CD8-positive, alpha-beta memory T cell (primary cell): ENCODE results near the gene SNHG17. TPM values are rescaled to one million over a fixed set of nuclear protein-coding genes. Genes with fewer than 3 reads are reported as not detected.
"Not testable (repeated sequence)": the region's sequence is repeated elsewhere in the genome, so short reads cannot be mapped to it uniquely, and the experiment has no call there.

Experiments used
- CTCF ChIA-PET: fragments of 350-600 bp; sonication (Branson Sonifier 250); formaldehyde crosslinking; loops from one replicate; lab custom pipeline; 2021; ENCODE audit warnings: antibody characterized with exemption; lab: Charles Lee
- POLR2A ChIA-PET: fragments of 350-600 bp; sonication (Branson Sonifier 250); formaldehyde crosslinking; loops from one replicate; lab custom pipeline; 2021; ENCODE audit warnings: antibody characterized with exemption; lab: Charles Lee
- DNase-seq, 5 donors: peaks; one replicate each; pipeline versions ENCODE4 v3.0.0 to v3.0.0-alpha.2; 2020 to 2022; ENCODE audit warnings: mixed read lengths in 1 of 5
- H3K27ac ChIP-seq: one replicate; pipeline ENCODE4 v1.7.0; 2013; ENCODE audit warnings: low read depth, mild to moderate bottlenecking, low read length, moderate library complexity
- H3K27me3 ChIP-seq: 2 replicates; pipeline ENCODE4 v1.7.0; 2013; ENCODE audit warnings: low read length, mild to moderate bottlenecking; ENCODE audit not compliant: insufficient read depth, poor library complexity, severe bottlenecking
- H3K36me3 ChIP-seq: 2 replicates; pipeline ENCODE4 v1.7.0; 2013; ENCODE audit warnings: mild to moderate bottlenecking, low read length, moderate library complexity; ENCODE audit not compliant: insufficient read depth
- H3K4me1 ChIP-seq: 2 replicates; pipeline ENCODE4 v1.7.0; 2013; ENCODE audit warnings: mild to moderate bottlenecking, low read length, moderate library complexity; ENCODE audit not compliant: insufficient read depth
- H3K4me3 ChIP-seq: 2 replicates; pipeline ENCODE4 v1.7.0; 2013; ENCODE audit warnings: mild to moderate bottlenecking, low read length
- H3K9me3 ChIP-seq: 2 replicates; pipeline ENCODE4 v1.7.0; 2013; ENCODE audit warnings: mild to moderate bottlenecking, low read length
- H3K27ac Mint-ChIP-seq, 8 donors: one replicate each; pipeline ENCODE4 v1.8.0; 2020 to 2021; ENCODE audit warnings: mixed read lengths in 8 of 8, mild to moderate bottlenecking in 6 of 8, inconsistent platforms in 3 of 8, moderate library complexity in 3 of 8
- H3K27me3 Mint-ChIP-seq, 2 donors: one replicate each; pipeline ENCODE4 v1.8.0; 2020 to 2021; ENCODE audit warnings: mixed read lengths in 2 of 2, mild to moderate bottlenecking in 1 of 2, moderate library complexity in 1 of 2
- H3K36me3 Mint-ChIP-seq, 3 donors: one replicate each; pipeline ENCODE4 v1.8.0; 2020 to 2021; ENCODE audit warnings: mixed read lengths in 3 of 3, inconsistent platforms in 1 of 3, mild to moderate bottlenecking in 1 of 3
- H3K4me1 Mint-ChIP-seq, 3 donors: one replicate each; pipeline ENCODE4 v1.8.0; 2020 to 2021; ENCODE audit warnings: mixed read lengths in 3 of 3, inconsistent platforms in 1 of 3, mild to moderate bottlenecking in 1 of 3
- H3K4me3 Mint-ChIP-seq, 7 donors: one replicate each; pipeline ENCODE4 v1.8.0; 2020 to 2021; ENCODE audit warnings: mixed read lengths in 7 of 7, mild to moderate bottlenecking in 6 of 7, moderate library complexity in 4 of 7, inconsistent platforms in 2 of 7
- H3K9me3 Mint-ChIP-seq, 5 donors: one replicate each; pipeline ENCODE4 v1.8.0; 2020 to 2022; ENCODE audit warnings: mixed read lengths in 5 of 5, mild to moderate bottlenecking in 3 of 5, moderate library complexity in 2 of 5, inconsistent platforms in 1 of 5
- polyA plus RNA-seq: library from polyadenylated mRNA; unstranded; fragments of 300-500 nt; fragmentation: Illumina TruSeq; gene quantifications from one replicate; pipeline ENCODE4 v1.2.3, GENCODE V29; 2021
- total RNA-seq, 2 experiments: library from RNA; stranded (reverse); gene quantifications; one replicate each; pipeline ENCODE4 v1.2.3, GENCODE V29; 2021

SNHG17 gene
- total and polyA plus RNA-seq, 3 experiments from 2014 or later, result 107 to 216 (median 211) TPM

- CTCF ChIA-PET, result no interaction called here
- H3K9me3 Mint-ChIP-seq, result peaks cover 0 to 4% (median 1%) of the 10 kb centered on the region in 5 donors
Measured at GRCh38 chr20:38402816-38403215, 32.3 kb downstream of the SNHG17 start.

GRCh38 chr20:38402089-38402488 is 33.0 kb downstream of the SNHG17 start:
- no peaks in the 10 kb centered on the region for H3K9me3 ChIP-seq
- Mint-ChIP-seq H3K27ac (no peak overlapping the region), H3K4me1 (no peaks in the 10 kb centered on the region), H3K9me3 (peaks cover 0 to 4% (median 1%) of the 10 kb centered on the region in 5 donors), H3K4me3 (no peak overlapping the region), H3K36me3 (peaks cover 2 to 11% (median 3%) of the 10 kb centered on the region in 3 donors), H3K27me3 (peaks cover 4 to 5% of the 10 kb centered on the region in 2 donors)
- POLR2A ChIA-PET, result no interaction called here
- no peak overlapping the region for H3K4me3 ChIP-seq
- H3K27ac ChIP-seq, result no peak overlapping the region
- DNase-seq, result no peak
- H3K36me3 ChIP-seq, result no peaks in the 10 kb centered on the region
- no peaks in the 10 kb centered on the region for H3K27me3 ChIP-seq
- CTCF ChIA-PET, result no interaction called here
- H3K4me1 ChIP-seq, result no peaks in the 10 kb centered on the region

More at GRCh38 chr20:38402816-38403215, 32.3 kb downstream of the SNHG17 start:
- H3K36me3 ChIP-seq, result no peaks in the 10 kb centered on the region
- H3K9me3 ChIP-seq, result no peaks in the 10 kb centered on the region
- POLR2A ChIA-PET, result no interaction called here
- Mint-ChIP-seq H3K27me3 (peaks cover 4 to 5% of the 10 kb centered on the region in 2 donors), H3K27ac (no peak overlapping the region), H3K4me3 (no peak overlapping the region), H3K36me3 (peaks cover 2 to 11% (median 3%) of the 10 kb centered on the region in 3 donors), H3K4me1 (no peaks in the 10 kb centered on the region)
- no peaks in the 10 kb centered on the region for H3K27me3 ChIP-seq
- no peaks in the 10 kb centered on the region for H3K4me1 ChIP-seq
- no peak overlapping the region for H3K4me3 ChIP-seq
- no peak overlapping the region for H3K27ac ChIP-seq
- no peak for DNase-seq

- H3K4me1 ChIP-seq, H3K4me3 ChIP-seq, H3K27ac ChIP-seq, H3K9me3 Mint-ChIP-seq, H3K27me3 Mint-ChIP-seq, H3K9me3 ChIP-seq, CTCF ChIA-PET, H3K4me1 Mint-ChIP-seq, H3K36me3 Mint-ChIP-seq, H3K27me3 ChIP-seq, POLR2A ChIA-PET, DNase-seq, H3K4me3 Mint-ChIP-seq, H3K27ac Mint-ChIP-seq, H3K36me3 ChIP-seq: not testable (repeated sequence)
Measured at GRCh38 chr20:38395751-38396395, 39.3 kb downstream of the SNHG17 start.

GRCh38 chr20:38395165-38395564 is 40.0 kb downstream of the SNHG17 start:
- POLR2A ChIA-PET, result no interaction called here
- Histone ChIP-seq H3K4me1 (no peaks in the 10 kb centered on the region), H3K4me3 (no peak overlapping the region), H3K36me3 (no peaks in the 10 kb centered on the region), H3K27me3 (no peaks in the 10 kb centered on the region), H3K9me3 (no peaks in the 10 kb centered on the region), H3K27ac (no peak overlapping the region)
- Mint-ChIP-seq H3K4me1 (no peaks in the 10 kb centered on the region), H3K4me3 (no peak overlapping the region), H3K27ac (no peak overlapping the region), H3K9me3 (peaks cover 0 to 5% (median 0%) of the 10 kb centered on the region in 5 donors), H3K36me3 (no peaks in the 10 kb centered on the region), H3K27me3 (peaks cover 0 to 8% of the 10 kb centered on the region in 2 donors)
- no peak for DNase-seq
- CTCF ChIA-PET, result no interaction called here

GRCh38 chr20:38393259-38393658 is 41.9 kb downstream of the SNHG17 start:
- H3K27ac ChIP-seq, result no peak overlapping the region
- H3K9me3 ChIP-seq, result no peaks in the 10 kb centered on the region
- H3K36me3 ChIP-seq, result no peaks in the 10 kb centered on the region
- Mint-ChIP-seq H3K27ac (no peak overlapping the region), H3K4me1 (no peaks in the 10 kb centered on the region), H3K4me3 (no peak overlapping the region), H3K9me3 (peaks cover 0 to 11% (median 4%) of the 10 kb centered on the region in 5 donors), H3K27me3 (peaks cover 0 to 15% of the 10 kb centered on the region in 2 donors), H3K36me3 (peaks cover 0 to 3% (median 0%) of the 10 kb centered on the region in 3 donors)
- no peaks in the 10 kb centered on the region for H3K27me3 ChIP-seq
- DNase-seq, result no peak
- H3K4me1 ChIP-seq, result no peaks in the 10 kb centered on the region
- ChIA-PET POLR2A (no interaction called here), CTCF (no interaction called here)
- no peak overlapping the region for H3K4me3 ChIP-seq

- DNase-seq, result no peak
- POLR2A ChIA-PET, result no interaction called here
- H3K27me3 ChIP-seq, result no peaks in the 10 kb centered on the region
- H3K9me3 ChIP-seq, result no peaks in the 10 kb centered on the region
- no peaks in the 10 kb centered on the region for H3K36me3 ChIP-seq
- Mint-ChIP-seq H3K4me3 (no peak overlapping the region), H3K27ac (no peak overlapping the region), H3K4me1 (no peaks in the 10 kb centered on the region), H3K27me3 (peaks cover 0 to 19% of the 10 kb centered on the region in 2 donors), H3K9me3 (peaks cover 0 to 11% (median 4%) of the 10 kb centered on the region in 5 donors), H3K36me3 (peaks cover 0 to 3% (median 0%) of the 10 kb centered on the region in 3 donors)
- CTCF ChIA-PET, result no interaction called here
- H3K4me3 ChIP-seq, result no peak overlapping the region
- H3K4me1 ChIP-seq, result no peaks in the 10 kb centered on the region
- H3K27ac ChIP-seq, result no peak overlapping the region
Measured at GRCh38 chr20:38392356-38392755, 42.8 kb downstream of the SNHG17 start.

GRCh38 chr20:38387953-38388352 is 47.2 kb downstream of the SNHG17 start:
- no peak overlapping the region for H3K27ac Mint-ChIP-seq
- Histone ChIP-seq H3K27me3 (no peaks in the 10 kb centered on the region), H3K9me3 (no peaks in the 10 kb centered on the region), H3K4me3 (no peak overlapping the region), H3K36me3 (no peaks in the 10 kb centered on the region), H3K4me1 (no peaks in the 10 kb centered on the region), H3K27ac (no peak overlapping the region)
- H3K4me3 Mint-ChIP-seq, result no peak overlapping the region
- peaks cover 0 to 3% (median 0%) of the 10 kb centered on the region in 3 donors for H3K36me3 Mint-ChIP-seq
- H3K27me3 Mint-ChIP-seq, result peaks cover 6 to 43% of the 10 kb centered on the region in 2 donors
- ChIA-PET POLR2A (no interaction called here), CTCF (no interaction called here)
- peaks cover 0 to 11% (median 4%) of the 10 kb centered on the region in 5 donors for H3K9me3 Mint-ChIP-seq
- DNase-seq, result no peak
- H3K4me1 Mint-ChIP-seq, result no peaks in the 10 kb centered on the region

GRCh38 chr20:38386851-38387250 is 48.3 kb downstream of the SNHG17 start:
- H3K9me3 ChIP-seq, result no peaks in the 10 kb centered on the region
- no peaks in the 10 kb centered on the region for H3K36me3 ChIP-seq
- no peak overlapping the region for H3K27ac ChIP-seq
- DNase-seq, result no peak
- ChIA-PET POLR2A (no interaction called here), CTCF (no interaction called here)
- H3K27ac Mint-ChIP-seq, result no peak overlapping the region
- H3K9me3 Mint-ChIP-seq, result peaks cover 0 to 11% (median 4%) of the 10 kb centered on the region in 5 donors
- H3K4me1 Mint-ChIP-seq, result no peaks in the 10 kb centered on the region
- H3K27me3 ChIP-seq, result no peaks in the 10 kb centered on the region
- peaks cover 0 to 3% (median 0%) of the 10 kb centered on the region in 3 donors for H3K36me3 Mint-ChIP-seq
- H3K4me1 ChIP-seq, result no peaks in the 10 kb centered on the region
- H3K4me3 ChIP-seq, result no peak overlapping the region
- H3K4me3 Mint-ChIP-seq, result no peak overlapping the region
- peaks cover 10 to 54% of the 10 kb centered on the region in 2 donors for H3K27me3 Mint-ChIP-seq
